22Rv1 (cell line): ENCODE results near the gene KCTD5.

Experiments used
- CTCF ChIP-seq: fragments of 450-650 bp; IDR thresholded peaks from 2 replicates; pipeline ENCODE4 v1.5.1; 2017; ENCODE audit warnings: mild to moderate bottlenecking
- ZFX ChIP-seq: fragments of 450-650 bp; IDR thresholded peaks from 2 replicates; pipeline ENCODE4 v1.6.1; 2017; ENCODE audit warnings: antibody characterized with exemption, borderline replicate concordance

GRCh38 chr16:2736476-2737237, 54.3 kb downstream of the KCTD5 start:
- TF ChIP-seq CTCF = no peak
- TF ChIP-seq ZFX = no peak
